Measurements from ENCODE around the gene PTGR3.

PTGR3 gene

GRCh38 chr18:75235896-75236295, 27.0 kb upstream of the PTGR3 start:
- DNase-seq (ENCODE audit: low read depth in 1 of 2, low spot score in 1 of 2), result no peak

- DNase-seq (ENCODE audit: low read depth in 1 of 2, low spot score in 1 of 2), result no peak
These were observed 26.0 kb upstream of the PTGR3 start for GRCh38 chr18:75234901-75235300.

- DNase-seq (ENCODE audit: low read depth in 1 of 2, low spot score in 1 of 2), result no peak
These were observed 22.1 kb upstream of the PTGR3 start for GRCh38 chr18:75231053-75231406.

- DNase-seq (ENCODE audit: low read depth in 1 of 2, low spot score in 1 of 2), result no peak
These were observed 21.5 kb upstream of the PTGR3 start for GRCh38 chr18:75230163-75231052.

GRCh38 chr18:75229437-75229836, 20.5 kb upstream of the PTGR3 start:
- no peak for DNase-seq (ENCODE audit: low read depth in 1 of 2, low spot score in 1 of 2)

- DNase-seq (ENCODE audit: low read depth in 1 of 2, low spot score in 1 of 2), result no peak
These were observed 20.0 kb upstream of the PTGR3 start for GRCh38 chr18:75228967-75229366.

- DNase-seq (ENCODE audit: low read depth in 1 of 2, low spot score in 1 of 2), result no peak
These were observed 18.8 kb upstream of the PTGR3 start for GRCh38 chr18:75227535-75228296.

GRCh38 chr18:75226956-75227316, 18.0 kb upstream of the PTGR3 start:
- DNase-seq (ENCODE audit: low read depth in 1 of 2, low spot score in 1 of 2), result no peak

- no peak for DNase-seq (ENCODE audit: low read depth in 1 of 2, low spot score in 1 of 2)
These were observed 17.5 kb upstream of the PTGR3 start for GRCh38 chr18:75226286-75226955.

GRCh38 chr18:75223687-75224347, 14.9 kb upstream of the PTGR3 start:
- no peak for DNase-seq (ENCODE audit: low read depth in 1 of 2, low spot score in 1 of 2)

- DNase-seq (ENCODE audit: low read depth in 1 of 2, low spot score in 1 of 2), result no peak
These were observed 13.5 kb upstream of the PTGR3 start for GRCh38 chr18:75222407-75222806.

GRCh38 chr18:75221897-75222296, 13.0 kb upstream of the PTGR3 start:
- no peak for DNase-seq (ENCODE audit: low read depth in 1 of 2, low spot score in 1 of 2)

GRCh38 chr18:75221397-75221796, 12.5 kb upstream of the PTGR3 start:
- no peak for DNase-seq (ENCODE audit: low read depth in 1 of 2, low spot score in 1 of 2)

GRCh38 chr18:75220551-75221355, 11.8 kb upstream of the PTGR3 start:
- no peak for DNase-seq (ENCODE audit: low read depth in 1 of 2, low spot score in 1 of 2)

- no peak for DNase-seq (ENCODE audit: low read depth in 1 of 2, low spot score in 1 of 2)
These were observed 10.9 kb upstream of the PTGR3 start for GRCh38 chr18:75219745-75220375.

GRCh38 chr18:75218065-75218923, 9.4 kb upstream of the PTGR3 start:
- DNase-seq (ENCODE audit: low read depth in 1 of 2, low spot score in 1 of 2), result no peak

GRCh38 chr18:75216911-75217689, 8.2 kb upstream of the PTGR3 start:
- no peak for DNase-seq (ENCODE audit: low read depth in 1 of 2, low spot score in 1 of 2)

- no peak for DNase-seq (ENCODE audit: low read depth in 1 of 2, low spot score in 1 of 2)
These were observed 7.4 kb upstream of the PTGR3 start for GRCh38 chr18:75216212-75216910.
